ENCODE data around the gene AGPAT4. TPM values are rescaled to one million over a fixed set of nuclear protein-coding genes. Genes with fewer than 3 reads are reported as not detected.
A peak's percentile ranks its signal among the peaks of the same experiment; 100 is the strongest.

Gene AGPAT4
- total and polyA plus RNA-seq, 2 of the 4 experiments (the other 2 are of a cell fraction) = 3.6 to 3.8 TPM

GRCh38 chr6:161235776-161236633 is 37.9 kb downstream of the AGPAT4 start (continued):
- TF ChIP-seq BHLHE40 (IDR thresholded peaks at IDR 0.05; ENCODE audit: low read depth, low read length) (no peak), FOS (IDR thresholded peaks at IDR 0.05; ENCODE audit: low read depth, low read length) (no peak)

GRCh38 chr6:161233986-161234661 is 39.7 kb downstream of the AGPAT4 start:
- no peak overlapping the region for H3K56ac ChIP-seq (ENCODE audit: extremely low read depth, insufficient read depth, low read length)
- no peak overlapping the region for H4K91ac ChIP-seq (ENCODE audit: insufficient read depth, low read depth, low read length)
- in situ Hi-C loops (cut with MboI; ENCODE audit: low sequenced_read_pairs) (no loop called here), intact Hi-C loops (cut with micrococcal nuclease) (loop anchor here (10.0 kb wide), 1 partner anchor 199 kb away; no protein-coding TSS in a partner anchor), dilution Hi-C loops (cut with HindIII; ENCODE audit: low sequenced_read_pairs, unreplicated experiment) (no loop called here)
- H3K9ac ChIP-seq (ENCODE audit: low read depth, low read length) = no peak overlapping the region
- CTCF ChIA-PET = no interaction called here
- peaks cover 0 to 19% of the 10 kb centered on the region in 2 experiments; a peak in 2 of 4 replicates for H3K79me1 ChIP-seq (ENCODE audit: low read depth in 1 of 2, low read length in 2 of 2)
- no peak overlapping the region for H3K14ac ChIP-seq (replicated peaks; ENCODE audit: low read depth, low read length)
- DNase-seq (peak; percentile 94), ATAC-seq (ENCODE audit: low read depth) (peak; percentile 87)
- H2BK5ac ChIP-seq (ENCODE audit: low read depth, low read length, poor library complexity, severe bottlenecking) = no peak overlapping the region
- H3K4me2 ChIP-seq (ENCODE audit: low read depth, low read length) = peak overlapping the region; percentile 28; the same call in 1 of the 2 replicates
- H3K4me1 ChIP-seq (ENCODE audit: control insufficient read depth, insufficient read depth, low read length) = peaks cover 13% of the 10 kb centered on the region
- no TSS peak for BruUV-seq (replicated peaks)
- H4K20me1 ChIP-seq (ENCODE audit: insufficient read depth, low read length) = no peaks in the 10 kb centered on the region
- H3K4me3 ChIP-seq (ENCODE audit: insufficient read depth, low read depth, low read length) = no peak overlapping the region
- no peak overlapping the region for H3K23ac ChIP-seq (ENCODE audit: low read depth, low read length)
- H3K4ac ChIP-seq (ENCODE audit: low read depth, low read length) = no peak overlapping the region; the same call in 1 of the 2 replicates
- H2AK5ac ChIP-seq (ENCODE audit: low read depth, low read length) = peak overlapping the region; percentile 32
- no peak overlapping the region for H2BK120ac ChIP-seq (ENCODE audit: low read depth, low read length)
- no peak overlapping the region for H2AK9ac ChIP-seq (replicated peaks; ENCODE audit: low read depth, low read length, poor library complexity)
- H2BK20ac ChIP-seq (ENCODE audit: low read depth, low read length) = no peak overlapping the region; the same call in 1 of the 2 replicates
- H2AFZ ChIP-seq (replicated peaks; ENCODE audit: low read length, poor library complexity) = peak overlapping the region; percentile 17
- 86% methylated on average over 2 of the region's 10 CpGs; no CpG with 5 or more reads in 1 of the 2 experiments for WGBS, 2 experiments (ENCODE audit: extremely low coverage in 2 of 2, insufficient read length in 1 of 2)
- no peaks in the 10 kb centered on the region for H3K9me3 ChIP-seq (ENCODE audit: control insufficient read depth, insufficient read depth, low read length)
- TF ChIP-seq CEBPB (IDR thresholded peaks at IDR 0.05; ENCODE audit: low read depth, low read length) = peak; percentile 59
- TF ChIP-seq CHD1 (IDR thresholded peaks at IDR 0.05; ENCODE audit: low read depth, low read length) = no peak
- no peak for TF ChIP-seq CTCF (conservative IDR thresholded peaks at IDR 0.05; ENCODE audit: low read depth, low read length)
- TF ChIP-seq MXI1 (IDR thresholded peaks at IDR 0.05; ENCODE audit: borderline replicate concordance, low read depth, low read length) = no peak
- peak; percentile 61; the same call in 1 of the 2 replicates for TF ChIP-seq FOS (IDR thresholded peaks at IDR 0.05; ENCODE audit: low read depth, low read length)
- peak overlapping the region; percentile 24; the same call in 1 of the 2 replicates for H3K27ac ChIP-seq (ENCODE audit: insufficient read depth, low read length)
- H2BK15ac ChIP-seq (ENCODE audit: low read depth, low read length) = no peak overlapping the region
- H3K27me3 ChIP-seq (ENCODE audit: control insufficient read depth, insufficient read depth, low read length) = no peaks in the 10 kb centered on the region
- H4K5ac ChIP-seq (ENCODE audit: low read depth, low read length) = peak overlapping the region; percentile 15; the same call in 1 of the 2 replicates
- no peak overlapping the region for H3K18ac ChIP-seq (ENCODE audit: low read depth, low read length)
- POLR2A ChIA-PET (ENCODE audit: unreplicated experiment) = interaction anchor here (0.5 kb wide), 2 partner anchors 20 to 302 kb away, joined by 3 read pairs; no protein-coding TSS in a partner anchor
- H3K36me3 ChIP-seq (ENCODE audit: control insufficient read depth, insufficient read depth, low read length) = no peaks in the 10 kb centered on the region; the same call in 1 of the 2 replicates
- H3K9me1 ChIP-seq (ENCODE audit: insufficient read depth, low read length) = peaks cover 20% of the 10 kb centered on the region
- H4K8ac ChIP-seq (ENCODE audit: low read depth in 2 of 2, low read length in 2 of 2) = peak overlapping the region in 1 of 2 experiments; percentile 50; a peak in 1 of 4 replicates
